Fibroblast of pulmonary artery (primary cell): ENCODE measurements around the gene SRRM3.
A peak's percentile ranks its signal among the peaks of the same experiment; 100 is the strongest.
"Not testable (repeated sequence)": the region's sequence is repeated elsewhere in the genome, so short reads cannot be mapped to it uniquely, and the experiment has no call there.

Experiments used
- DNase-seq: peaks from one replicate; pipeline ENCODE4 v3.0.0-alpha.2; 2010; ENCODE audit warnings: low read depth
- H3K4me3 ChIP-seq: replicated peaks from 2 replicates; pipeline ENCODE4 v1.5.1; 2011; ENCODE audit warnings: low read depth, mild to moderate bottlenecking, control low read depth, low read length, moderate library complexity
- CTCF ChIP-seq: IDR thresholded peaks from 2 replicates; pipeline ENCODE4 v1.5.1; 2011; ENCODE audit warnings: mild to moderate bottlenecking, control low read depth, low read length, inconsistent platforms; ENCODE audit errors: missing control alignments

Gene SRRM3

GRCh38 chr7:76165106-76165972 lies 36.4 kb upstream of the SRRM3 start:
- TF ChIP-seq CTCF: no peak
- H3K4me3 ChIP-seq: no peak overlapping the region
- no peak for DNase-seq

- peak overlapping the region; percentile 65 for H3K4me3 ChIP-seq
- no peak for TF ChIP-seq CTCF
- no peak for DNase-seq
Observed at GRCh38 chr7:76165973-76166403, 35.7 kb upstream of the SRRM3 start.

GRCh38 chr7:76166404-76167255 lies 35.1 kb upstream of the SRRM3 start:
- TF ChIP-seq CTCF: peak; percentile 11
- peak; percentile 97 for DNase-seq
- peak overlapping the region; percentile 65 for H3K4me3 ChIP-seq

GRCh38 chr7:76173566-76174205 lies 28.0 kb upstream of the SRRM3 start:
- H3K4me3 ChIP-seq: no peak overlapping the region
- no peak for TF ChIP-seq CTCF
- no peak for DNase-seq

GRCh38 chr7:76176951-76177350 lies 24.7 kb upstream of the SRRM3 start:
- not testable (repeated sequence) for DNase-seq, H3K4me3 ChIP-seq

GRCh38 chr7:76179686-76180085 lies 22.0 kb upstream of the SRRM3 start:
- H3K4me3 ChIP-seq: no peak overlapping the region
- no peak for TF ChIP-seq CTCF

More at GRCh38 chr7:76179686-76180085, 22.0 kb upstream of the SRRM3 start:
- DNase-seq: no peak
